HG02610 (cell line): Measurements from ENCODE around the gene TMEM179B.
"Not testable (repeated sequence)": the region's sequence is repeated elsewhere in the genome, so short reads cannot be mapped to it uniquely, and the experiment has no call there.

Experiments
- ATAC-seq: cut with Tn5 transposase; IDR thresholded peaks from one replicate; pipeline ENCODE4 v1.9.1; 2021; ENCODE audit warnings: mild to moderate bottlenecking, moderate library complexity; ENCODE audit not compliant: unreplicated experiment

The TMEM179B gene

DNA sequence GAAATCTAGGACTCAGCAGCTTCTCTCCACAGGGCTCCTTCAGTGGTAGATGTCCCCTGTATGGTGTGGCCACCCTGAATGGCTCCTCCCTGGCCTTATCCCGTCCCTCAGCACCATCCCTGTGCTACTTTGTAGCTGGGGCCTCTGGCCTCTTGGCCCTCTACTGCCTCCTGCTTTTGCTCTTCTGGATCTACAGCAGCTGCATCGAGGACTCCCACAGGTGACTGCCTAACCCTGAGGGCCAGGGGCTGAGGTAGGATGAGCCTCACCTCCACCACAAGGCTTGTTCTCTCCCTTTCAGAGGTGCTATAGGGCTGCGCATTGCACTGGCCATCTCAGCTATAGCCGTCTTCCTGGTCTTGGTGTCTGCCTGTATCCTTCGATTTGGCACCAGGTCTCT is 1.8 kb downstream of the TMEM179B start:
- no peak for ATAC-seq

DNA sequence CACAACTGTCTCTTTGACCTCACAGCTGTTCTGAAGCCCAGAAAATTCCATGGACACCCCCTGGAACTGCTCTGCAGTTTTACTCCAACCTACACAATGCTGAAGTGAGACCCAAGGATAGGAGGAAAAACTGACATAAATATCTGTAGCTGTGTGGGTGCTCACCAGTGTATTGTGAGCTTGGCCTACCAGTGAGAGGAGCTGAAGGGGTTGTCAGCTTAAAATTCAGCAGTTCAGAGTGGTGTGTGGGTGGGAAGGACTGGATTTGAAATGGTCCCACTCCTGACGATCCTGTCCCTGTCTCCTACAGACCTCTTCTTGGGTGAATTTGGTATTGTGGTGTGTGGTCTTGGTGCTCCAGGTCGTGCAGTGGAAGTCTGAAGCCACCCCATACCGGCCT is 2.4 kb downstream of the TMEM179B start:
- ATAC-seq: no peak

DNA sequence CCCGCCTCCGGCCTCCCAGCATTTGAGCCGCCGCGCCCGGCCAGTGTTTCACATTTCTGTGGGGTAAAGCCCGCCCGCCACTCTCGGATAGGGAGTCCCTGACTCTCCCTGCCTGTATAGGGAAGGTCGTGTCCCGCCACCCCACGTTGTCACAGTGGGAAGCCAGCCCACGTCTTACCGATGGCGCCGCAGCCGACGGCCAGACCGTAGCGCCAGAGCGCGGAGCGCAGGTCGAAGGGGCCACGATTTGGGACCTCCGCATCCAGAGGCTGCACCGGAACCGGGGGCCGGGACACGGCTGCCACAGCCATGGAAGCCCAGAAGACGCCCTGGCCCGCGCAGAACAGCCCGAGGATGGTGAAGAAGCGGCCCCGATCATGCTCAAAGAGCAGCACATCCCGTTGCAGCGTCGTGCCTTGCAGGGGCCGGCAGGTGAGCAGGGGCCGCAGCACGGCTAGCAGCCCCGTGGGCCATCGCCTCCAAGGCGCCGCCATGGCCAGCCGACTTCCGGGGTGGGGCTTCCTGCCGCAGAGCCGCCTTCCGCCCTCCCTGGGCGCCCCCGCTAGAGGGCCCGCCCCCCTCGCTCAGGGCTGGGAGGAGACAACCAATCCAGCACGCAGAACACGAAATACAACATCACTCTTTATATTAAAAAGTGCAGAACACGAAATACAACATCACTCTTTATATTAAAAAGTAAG is 4.4 kb downstream of the TMEM179B start, which contains the start of gene TMEM223:
Gene TMEM223, minus strand, starts transcription at position 506 of the 701 bp plus-strand sequence. Its CDS starts 12 bp downstream, at position 494.
- peak; percentile 74 for ATAC-seq

DNA sequence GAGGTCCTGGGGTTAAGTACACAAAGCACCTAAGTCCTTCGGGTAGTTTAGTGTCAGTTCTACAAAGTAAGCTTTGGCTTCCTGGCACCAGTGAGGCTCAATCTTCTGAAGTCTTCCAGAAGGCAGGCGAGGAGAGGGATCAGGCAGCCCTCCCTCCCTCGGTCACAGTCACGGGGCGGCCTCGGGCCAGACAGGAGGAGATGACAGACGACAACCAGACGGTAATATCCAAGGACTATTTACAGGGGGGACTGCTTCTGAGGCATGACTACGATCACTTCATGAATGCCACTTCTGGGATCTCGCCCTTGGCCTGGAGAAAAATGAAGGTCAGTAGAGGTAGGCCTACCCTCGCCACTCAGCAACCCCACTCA is 5.0 kb downstream of the TMEM179B start:
- peak; percentile 6 for ATAC-seq

DNA sequence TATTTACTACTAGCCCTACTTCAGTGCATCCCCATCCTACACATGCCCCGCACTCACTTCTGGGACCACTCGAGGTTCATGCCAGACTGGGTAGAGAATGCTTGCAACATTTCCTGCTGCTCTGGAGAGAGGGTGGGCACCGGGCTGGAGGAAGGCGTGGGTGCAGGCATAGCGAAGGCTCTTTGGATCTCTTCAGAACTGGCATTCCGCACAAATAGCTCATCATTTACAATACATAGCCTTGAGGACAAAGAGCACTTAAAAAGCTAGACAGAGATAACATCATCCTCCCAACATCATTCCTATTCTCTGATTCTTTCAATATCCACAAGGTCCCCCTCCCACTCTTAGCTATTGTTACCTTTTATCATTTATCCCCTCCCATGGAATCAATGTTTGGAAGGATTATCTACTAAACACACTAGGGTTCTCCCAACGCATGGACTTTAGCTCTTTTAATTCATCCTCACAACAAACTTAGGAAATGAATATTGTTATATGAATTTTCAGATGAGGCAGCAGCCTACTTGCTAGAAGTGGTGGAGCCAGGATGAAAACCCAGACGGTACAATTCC is 7.1 kb downstream of the TMEM179B start:
- ATAC-seq: no peak

DNA sequence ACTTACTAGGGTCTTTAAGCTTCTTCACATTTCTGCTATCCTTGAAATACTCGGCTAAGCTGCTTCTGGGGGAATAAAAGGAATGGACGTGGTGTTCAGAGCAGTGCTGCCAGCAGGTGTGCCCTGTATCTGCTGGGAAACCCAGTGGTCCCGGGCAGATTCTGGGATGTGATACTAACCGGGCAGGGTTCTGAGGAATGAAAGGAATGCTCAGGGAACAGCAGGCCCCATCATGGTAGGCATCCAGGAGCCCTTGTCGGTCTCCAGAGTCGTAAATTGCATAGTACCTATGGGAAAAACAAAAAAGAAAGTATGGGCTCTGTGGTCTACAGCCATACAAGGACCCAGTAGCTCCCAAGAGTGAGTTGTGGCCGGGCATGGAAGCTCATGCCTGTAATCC is 9.1 kb downstream of the TMEM179B start:
- no peak for ATAC-seq

DNA sequence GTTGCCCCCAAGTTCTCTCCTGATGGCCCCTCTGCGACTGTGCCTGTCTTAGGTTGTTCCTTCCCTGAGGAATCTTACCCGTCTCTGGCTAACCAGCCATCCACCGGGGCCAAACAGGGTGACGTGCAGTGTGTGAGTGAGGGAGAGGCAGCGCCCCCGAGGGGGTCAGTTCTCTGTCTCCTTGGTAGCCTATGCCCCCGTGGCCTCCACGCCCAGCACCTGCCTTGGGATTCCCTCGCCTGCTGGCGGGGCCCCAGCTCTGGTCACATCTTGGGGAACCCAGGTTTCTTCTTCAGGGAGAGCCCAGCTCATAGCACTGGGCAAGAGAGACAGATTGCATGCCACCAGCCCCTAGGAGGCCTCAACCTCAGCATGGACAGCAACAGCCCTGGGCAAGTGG is 12.3 kb downstream of the TMEM179B start:
- no peak for ATAC-seq

DNA sequence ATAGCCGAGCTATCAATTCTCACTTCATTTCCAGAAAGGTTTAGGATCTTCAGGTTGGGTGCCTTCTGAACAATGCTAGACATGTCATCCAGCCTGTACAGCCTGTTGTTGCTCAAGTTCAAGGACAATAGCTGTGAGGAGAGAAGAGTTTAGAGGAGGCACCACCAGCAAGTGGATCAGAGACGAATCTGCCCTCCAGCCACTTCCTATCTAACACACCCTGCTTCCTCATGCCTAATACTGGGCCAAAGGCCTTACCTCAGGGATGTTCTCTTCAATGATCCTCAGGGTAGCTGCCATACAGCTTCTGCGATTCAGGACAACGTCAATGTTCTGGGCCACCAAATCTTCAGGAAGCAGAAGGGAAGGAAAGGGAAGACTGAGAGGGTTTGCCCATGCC is 13.9 kb downstream of the TMEM179B start:
- no peak for ATAC-seq

DNA sequence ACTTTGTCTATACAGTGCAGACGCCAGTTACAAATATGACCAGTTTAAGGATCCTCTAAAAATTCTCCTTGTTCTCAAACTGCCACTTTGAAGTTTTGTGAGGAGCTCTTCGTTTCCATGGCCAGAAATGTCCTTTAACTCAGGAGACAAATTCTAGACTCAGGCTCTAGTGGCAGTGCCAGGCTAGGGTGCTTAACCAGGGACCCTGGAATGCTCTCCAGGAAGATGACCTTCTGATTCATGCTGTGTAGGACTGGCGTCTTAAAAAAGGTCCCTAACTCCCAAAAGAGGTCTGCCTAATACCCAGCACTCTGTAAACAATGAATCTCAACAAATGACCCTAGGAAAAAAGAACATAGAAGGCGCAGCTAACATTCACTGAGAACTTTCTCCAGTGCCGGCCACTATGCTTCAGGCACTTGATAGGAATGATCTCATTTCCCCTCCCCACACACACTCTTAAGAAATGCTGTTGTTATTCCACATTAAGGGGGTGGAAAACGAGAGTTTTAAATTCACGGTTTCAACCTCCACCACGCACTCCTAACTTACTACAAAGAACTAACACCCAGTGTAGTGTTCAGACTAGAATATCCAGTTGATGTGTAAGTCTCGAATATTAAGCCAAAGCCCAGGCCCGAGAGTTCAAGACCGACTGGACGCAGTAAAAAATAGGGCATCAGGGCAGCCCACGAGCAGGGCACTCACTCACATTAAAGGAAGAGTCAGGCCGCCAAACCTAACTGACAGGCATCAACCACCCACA is 17.3 kb downstream of the TMEM179B start:
- ATAC-seq: no peak

DNA sequence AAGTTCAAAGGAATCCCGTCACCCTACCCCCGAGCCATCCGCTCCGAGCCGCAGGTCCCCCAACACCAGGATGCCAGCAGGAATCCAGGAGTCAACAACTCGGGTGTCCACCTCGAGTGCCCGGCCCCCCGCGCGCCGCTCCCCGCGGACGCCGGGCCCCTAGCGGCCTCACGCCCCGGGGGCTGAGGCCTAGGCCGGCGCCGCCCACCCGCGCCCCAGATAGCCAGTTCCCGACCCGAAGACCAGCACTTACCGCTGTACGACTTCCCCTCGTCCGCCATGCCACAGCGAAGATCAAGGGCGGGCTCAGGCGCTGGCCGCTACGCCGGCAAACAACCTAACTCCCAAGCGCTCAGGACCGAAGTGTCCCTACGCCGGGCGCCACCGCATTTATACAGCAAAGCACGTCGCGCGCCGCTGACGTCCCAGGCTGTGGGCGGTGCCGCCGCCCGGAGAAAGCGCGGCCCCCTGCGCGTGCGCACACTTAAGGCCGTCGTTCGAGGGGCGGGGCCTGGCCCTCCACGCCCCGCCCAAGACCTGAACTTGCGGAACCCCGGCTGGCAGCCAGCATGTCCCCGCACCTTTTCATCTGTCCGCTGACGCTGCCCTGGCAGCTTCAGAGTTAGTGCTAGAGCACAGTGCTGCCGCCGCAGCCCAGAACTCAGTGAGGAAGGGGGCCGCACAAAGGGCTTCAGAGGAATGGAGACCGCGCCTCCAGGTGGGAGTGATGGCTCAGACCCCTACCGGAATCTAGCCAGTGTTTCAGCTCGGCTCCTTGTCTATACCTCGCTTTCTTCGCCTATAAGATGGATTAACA is 18.1 kb downstream of the TMEM179B start, which contains the start of gene NXF1:
Gene NXF1, minus strand, starts transcription at position 365 of the 817 bp plus-strand sequence. Its CDS starts 84 bp downstream, at position 281.
- peak; percentile 81 for ATAC-seq

GRCh38 chr11:62805961-62806441 is 18.8 kb downstream of the TMEM179B start:
- no peak for ATAC-seq

DNA sequence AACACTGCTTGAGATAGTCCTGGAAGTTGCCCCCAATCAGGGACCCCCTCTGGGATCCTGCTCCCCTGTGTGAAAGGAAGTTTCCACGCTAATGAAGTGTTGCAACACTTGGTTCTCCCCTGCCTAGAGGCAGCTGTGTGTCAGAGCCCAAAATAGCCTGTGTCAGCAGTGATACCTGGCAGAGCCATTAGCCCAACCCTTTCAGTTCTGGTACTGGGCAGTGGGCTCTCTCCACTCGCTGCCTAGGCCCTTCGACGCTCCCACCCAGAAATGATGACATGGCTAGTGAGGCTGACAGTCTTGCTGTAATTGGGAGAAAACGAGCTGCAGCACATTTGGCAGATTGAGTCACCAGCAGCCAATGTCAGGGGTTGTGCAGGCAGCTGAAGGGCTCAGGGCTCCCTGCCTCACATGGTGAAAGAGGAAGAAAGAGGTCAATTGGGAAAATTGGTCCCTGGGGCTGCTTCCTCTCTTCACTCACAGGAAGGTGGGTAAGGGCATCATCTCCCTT is 19.5 kb downstream of the TMEM179B start:
- no peak for ATAC-seq

GRCh38 chr11:62810748-62811147 is 23.5 kb downstream of the TMEM179B start:
- ATAC-seq: no peak

DNA sequence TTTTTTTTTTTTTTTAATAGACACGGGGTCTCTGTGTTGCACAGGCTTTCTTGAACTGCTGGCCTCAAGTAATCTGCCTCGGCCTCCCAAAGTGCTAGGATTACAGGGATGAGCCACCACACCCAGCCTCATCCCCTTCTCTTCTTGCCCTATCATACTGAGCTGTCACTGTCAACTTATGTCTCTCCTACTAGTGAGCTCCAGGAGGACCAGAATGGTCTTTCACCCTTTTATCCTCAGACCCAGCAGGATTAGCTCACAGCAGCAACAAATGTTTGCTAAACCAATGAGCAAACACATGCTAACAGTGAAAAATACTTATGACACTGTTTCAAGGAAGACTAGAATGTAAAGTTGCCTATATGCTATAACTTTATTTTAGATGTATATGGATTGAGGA is 24.5 kb downstream of the TMEM179B start:
- no peak for ATAC-seq

DNA sequence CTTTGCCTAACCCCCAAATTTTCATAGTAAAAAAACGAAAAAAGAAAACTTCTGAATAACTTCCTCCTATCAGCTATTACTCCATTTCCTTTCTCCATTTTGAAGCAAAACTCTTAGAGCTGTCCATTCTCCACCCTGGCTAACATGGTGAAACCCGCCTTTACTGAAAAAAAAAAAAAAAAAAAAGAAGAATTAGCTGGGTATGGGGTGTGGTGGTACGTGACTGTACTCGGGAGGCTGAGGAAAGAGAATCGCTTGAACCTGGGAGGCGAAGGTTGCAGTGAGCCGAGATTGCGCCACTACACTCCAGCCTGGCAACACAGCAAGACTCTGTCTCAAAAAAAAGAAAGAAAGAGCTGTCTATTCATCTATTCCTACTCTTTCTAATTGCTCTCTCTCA is 29.4 kb downstream of the TMEM179B start:
- ATAC-seq: no peak

DNA sequence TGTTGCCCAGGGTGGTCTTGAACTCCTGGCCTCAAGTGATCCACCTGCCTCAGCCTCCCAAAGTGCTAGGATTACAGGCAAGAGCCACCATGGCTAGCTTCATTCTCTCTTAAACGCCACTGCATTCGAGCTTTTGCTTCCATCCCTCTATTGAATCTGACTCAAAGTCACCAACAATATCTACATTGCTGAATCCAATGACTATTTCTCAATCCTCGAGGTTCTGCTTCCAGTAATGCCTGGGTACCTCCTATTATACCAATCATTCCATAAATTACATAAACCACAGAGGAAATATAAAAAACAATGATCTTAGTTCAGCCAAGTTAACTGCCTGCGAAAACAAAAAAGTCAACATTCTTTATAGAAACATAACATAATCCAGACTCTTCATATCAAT is 29.9 kb downstream of the TMEM179B start:
- ATAC-seq: no peak

GRCh38 chr11:62823677-62824076 is 36.5 kb downstream of the TMEM179B start:
- ATAC-seq: no peak

DNA sequence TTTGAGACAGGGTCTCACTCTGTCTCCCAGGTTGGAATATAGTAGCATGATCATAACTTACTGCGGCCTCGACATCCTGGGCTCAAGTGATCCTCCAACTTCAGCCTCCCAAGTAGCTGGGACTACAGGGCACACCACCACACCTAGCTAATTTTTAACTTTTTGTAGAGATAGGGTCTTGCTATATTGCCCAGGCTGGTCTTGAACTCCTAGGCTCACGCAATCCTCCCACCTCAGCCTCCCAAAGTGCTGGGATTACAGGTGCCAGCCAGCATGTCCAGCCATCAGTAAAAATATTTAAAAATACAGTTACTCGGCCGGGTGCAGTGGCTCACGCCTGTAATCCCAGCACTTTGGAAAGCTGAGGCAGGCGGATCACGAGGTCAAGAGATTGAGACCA is 40.9 kb downstream of the TMEM179B start:
- not testable (repeated sequence) for ATAC-seq

GRCh38 chr11:62830904-62831519 is 43.8 kb downstream of the TMEM179B start:
- no peak for ATAC-seq
